Stimulated activated CD4-positive, alpha-beta T cell treated with anti-CD3 and anti-CD28 coated beads, Interleukin-1b, Interleukin-23, amount 100 ng/mL, for 4 hours (primary cell): ENCODE results near the gene ANG.
"Not testable (repeated sequence)": the region's sequence is repeated elsewhere in the genome, so short reads cannot be mapped to it uniquely, and the experiment has no call there.

Experiments used
- DNase-seq, 2 donors: peaks; one replicate each; pipeline ENCODE4 v3.0.0-alpha.2; 2020; ENCODE audit warnings: low read depth in 2 of 2

Gene ANG

DNA sequence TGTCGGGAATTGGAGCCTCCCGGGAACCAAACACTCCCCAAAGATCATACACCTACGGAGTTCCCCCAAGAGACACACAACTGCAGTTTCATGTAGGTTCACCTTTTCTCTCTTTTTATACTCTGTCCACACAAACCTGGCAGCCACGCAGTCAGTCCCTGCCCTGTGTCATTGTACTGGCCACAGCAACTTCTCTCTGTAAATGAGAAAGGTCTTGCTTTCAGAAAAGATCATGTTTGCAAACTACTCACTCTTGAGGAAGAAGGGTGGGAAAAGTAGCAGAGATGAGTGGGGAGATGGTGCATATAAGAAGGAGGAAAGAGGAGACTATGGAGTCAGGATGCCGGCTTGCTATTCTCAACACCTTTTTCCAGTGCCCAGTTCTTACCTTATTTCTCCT lies 10.4 kb downstream of the ANG start:
- no peak for DNase-seq

GRCh38 chr14:20699931-20700330 lies 11.4 kb downstream of the ANG start:
- no peak for DNase-seq

GRCh38 chr14:20700965-20701364 lies 12.4 kb downstream of the ANG start:
- DNase-seq, result not testable (repeated sequence)

GRCh38 chr14:20706657-20707355 lies 18.2 kb downstream of the ANG start:
- DNase-seq, result no peak

- no peak for DNase-seq
Measured at GRCh38 chr14:20707622-20708021, 19.1 kb downstream of the ANG start.

DNA sequence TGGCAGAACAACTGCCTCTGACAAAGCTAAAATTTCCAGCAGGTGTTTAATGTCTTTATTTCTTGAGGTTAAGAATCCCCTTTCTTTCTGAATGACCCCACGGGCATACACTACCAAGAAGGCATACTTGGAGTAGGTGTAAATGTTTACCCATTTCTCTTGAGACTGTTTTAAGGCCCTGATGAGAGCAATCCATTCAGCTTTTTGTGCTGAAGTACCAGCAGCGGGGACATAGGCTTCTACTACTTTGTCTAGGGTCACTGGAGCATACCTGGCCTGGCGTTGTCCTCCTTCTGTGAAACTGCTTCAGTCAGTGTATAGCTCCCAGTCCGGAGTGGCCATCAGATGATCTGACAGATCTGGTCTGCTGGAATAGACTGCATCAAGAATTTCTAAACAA lies 22.7 kb downstream of the ANG start:
- DNase-seq, result no peak

GRCh38 chr14:20711685-20712084 lies 23.1 kb downstream of the ANG start:
- no peak for DNase-seq

DNA sequence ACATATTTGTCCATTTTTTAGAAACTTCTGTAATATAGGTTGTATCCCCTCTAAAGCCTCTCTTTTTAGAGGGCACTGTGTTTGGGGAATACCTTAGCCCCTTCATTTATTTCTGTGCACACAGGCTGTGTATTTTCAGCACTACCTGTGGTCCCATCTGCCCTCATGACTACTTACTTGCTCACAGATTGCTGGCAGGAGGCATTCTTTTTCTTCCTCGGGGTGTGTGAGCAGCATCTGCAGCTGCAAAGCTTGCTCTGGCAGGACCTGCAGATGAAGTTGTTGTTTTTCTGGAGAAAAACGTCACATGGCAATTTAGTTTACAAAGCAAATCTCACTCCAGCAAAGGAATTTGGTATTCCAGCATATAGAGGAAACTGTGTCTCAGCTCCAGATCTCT lies 24.3 kb downstream of the ANG start:
- DNase-seq, result no peak

GRCh38 chr14:20714593-20715250 lies 26.2 kb downstream of the ANG start:
- DNase-seq, result no peak

DNA sequence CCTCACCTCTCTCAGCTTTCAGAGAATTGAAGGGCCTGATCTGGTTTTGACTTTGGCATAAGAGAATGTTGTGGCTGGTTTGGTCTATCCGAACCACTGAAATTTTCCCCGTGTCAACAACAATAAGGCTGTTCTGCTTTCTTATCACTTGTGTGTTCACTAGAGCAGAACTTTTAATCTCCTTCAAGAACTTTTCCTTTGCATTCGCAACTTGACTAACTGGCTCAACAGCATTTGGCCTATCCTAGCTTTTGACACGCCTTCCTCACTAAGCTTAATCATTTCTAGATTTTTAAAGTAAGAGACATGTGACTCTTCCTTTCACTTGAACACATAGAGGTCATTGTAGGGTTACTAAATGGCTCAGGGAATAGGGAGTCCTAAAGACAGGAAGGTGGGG lies 31.2 kb downstream of the ANG start:
- no peak for DNase-seq

DNA sequence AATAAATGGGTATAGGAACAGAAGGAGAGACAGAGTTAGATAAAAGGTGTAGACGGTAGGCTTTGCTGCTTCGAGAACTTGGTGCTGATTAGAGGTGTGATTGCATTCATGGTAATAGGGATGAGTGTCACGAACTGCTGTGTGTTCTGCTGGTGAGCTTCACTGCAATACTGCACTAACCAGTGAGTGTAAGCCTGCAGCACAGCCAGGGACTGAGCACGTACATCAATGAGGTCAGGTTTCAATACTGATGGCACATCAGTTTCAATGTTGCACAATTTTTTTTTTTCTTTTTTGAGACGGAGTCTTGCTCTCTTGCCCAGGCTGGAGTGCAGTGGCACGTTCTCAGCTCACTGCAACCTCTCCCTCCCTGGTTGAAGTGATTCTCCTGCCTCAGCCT lies 32.2 kb downstream of the ANG start:
- no peak for DNase-seq

- DNase-seq, result no peak
Measured at GRCh38 chr14:20722016-20722415, 33.5 kb downstream of the ANG start.

DNA sequence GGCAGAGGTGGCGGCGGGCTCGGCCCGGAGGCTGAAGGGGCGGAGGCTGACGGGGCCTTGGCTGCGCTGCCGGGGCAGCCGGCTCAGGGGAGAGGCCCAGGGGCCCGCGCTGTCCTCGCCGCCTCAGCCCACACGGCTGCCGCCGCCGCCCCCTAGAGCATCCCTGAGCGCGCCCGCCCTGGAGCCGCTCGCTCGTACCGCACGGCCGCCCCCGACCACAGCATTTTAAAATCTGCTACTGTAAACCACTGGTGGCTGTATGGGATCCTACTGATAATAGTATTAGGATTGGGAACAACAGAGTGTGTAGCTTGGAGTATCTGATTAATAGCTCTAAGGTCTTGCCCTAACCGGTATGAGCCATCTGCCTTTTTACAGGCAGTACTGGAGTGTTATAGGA lies 34.9 kb downstream of the ANG start:
- no peak for DNase-seq

- not testable (repeated sequence) for DNase-seq
Measured at GRCh38 chr14:20726121-20726520, 37.6 kb downstream of the ANG start.

- no peak for DNase-seq
Measured at GRCh38 chr14:20726531-20726930, 38.0 kb downstream of the ANG start.

DNA sequence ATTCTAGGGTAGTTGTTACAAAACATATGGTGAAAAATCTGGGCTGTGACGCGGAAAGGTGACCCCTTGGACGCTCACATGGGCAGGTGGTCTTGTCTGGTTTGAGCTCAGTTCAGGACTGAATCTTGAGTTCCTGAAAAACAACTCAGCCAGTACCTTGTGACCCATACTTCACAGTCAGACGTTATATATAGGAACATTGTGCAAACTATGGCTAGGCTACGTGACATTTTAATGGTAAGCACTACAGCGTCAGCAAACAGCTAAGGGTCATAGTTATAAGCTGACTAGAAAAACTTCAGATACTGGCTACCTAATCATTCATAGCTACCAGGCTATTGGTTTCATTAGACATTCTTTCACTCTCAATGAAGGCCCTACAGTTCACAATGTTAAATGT lies 42.3 kb downstream of the ANG start:
- no peak for DNase-seq

- no peak for DNase-seq
Measured at GRCh38 chr14:20732477-20732876, 43.9 kb downstream of the ANG start.

DNA sequence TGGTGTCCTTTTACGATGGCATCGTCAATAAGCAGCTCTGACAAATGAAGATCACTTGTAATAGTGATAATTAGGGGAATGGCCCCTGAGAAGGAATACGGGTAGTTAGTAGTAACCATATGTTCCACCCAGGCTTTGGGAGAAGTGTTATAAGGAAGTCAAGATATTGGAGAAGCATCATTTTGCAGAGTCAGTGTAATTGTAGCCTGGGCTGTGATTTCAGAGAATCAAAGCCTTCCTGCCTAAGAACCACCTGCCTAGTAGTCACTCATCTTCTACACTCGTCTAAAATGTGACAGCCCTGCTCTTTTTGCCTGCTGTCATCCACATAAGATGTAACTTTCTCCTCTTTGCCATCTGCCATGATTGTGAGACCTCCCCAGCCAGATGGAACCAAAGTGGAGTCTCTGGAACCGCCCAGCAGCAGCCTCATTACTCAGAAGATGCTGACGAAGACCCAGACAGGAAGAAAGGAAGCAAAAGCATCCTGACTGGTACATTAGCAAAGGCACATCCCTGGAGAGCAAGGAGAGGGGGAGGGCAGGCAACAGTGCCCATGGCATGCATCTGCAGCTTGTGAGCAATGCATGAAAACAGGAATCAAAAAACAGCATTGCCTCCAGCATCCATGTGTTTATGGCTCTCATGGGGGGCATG lies 44.5 kb downstream of the ANG start:
- DNase-seq, result no peak

GRCh38 chr14:20733684-20734429 lies 45.3 kb downstream of the ANG start:
- no peak for DNase-seq

DNA sequence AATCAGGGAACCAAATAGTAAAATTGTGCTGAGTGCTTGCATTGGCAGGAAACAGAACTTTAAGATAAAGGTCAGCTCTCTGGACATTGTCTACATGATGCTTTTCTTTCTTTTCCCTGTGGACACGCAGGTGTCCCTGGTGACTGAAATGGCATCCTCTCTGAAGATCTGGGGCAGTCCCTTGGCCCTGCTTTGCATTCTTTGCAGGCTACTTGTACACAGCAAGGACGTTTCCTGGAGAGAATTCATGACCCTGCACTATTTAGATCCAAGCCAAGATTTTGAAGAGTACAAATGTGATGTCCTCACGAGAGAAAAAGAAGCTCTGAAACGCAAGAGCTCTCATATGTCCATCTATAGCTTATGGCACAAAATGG lies 45.9 kb downstream of the ANG start:
- no peak for DNase-seq

DNA sequence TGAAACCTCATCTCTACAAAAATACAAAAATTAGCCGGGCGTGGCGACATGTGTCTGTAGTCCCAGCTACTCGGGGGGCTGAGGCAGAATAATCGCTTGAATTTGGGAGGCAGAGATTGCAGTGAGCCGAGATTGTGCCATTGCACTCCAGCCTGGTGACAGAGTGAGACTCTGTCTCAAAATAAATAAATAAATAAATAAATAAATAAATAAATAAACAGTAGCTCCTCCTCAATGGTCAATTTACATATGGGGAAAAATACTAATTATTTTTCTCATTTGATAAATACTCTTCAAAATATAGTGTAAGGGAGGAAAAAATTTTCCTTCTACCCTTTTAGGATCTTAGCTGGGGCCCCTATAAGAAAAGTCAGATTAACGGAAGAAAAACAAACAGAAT lies 49.7 kb downstream of the ANG start:
- not testable (repeated sequence) for DNase-seq

GRCh38 chr14:20742132-20742531 lies 53.6 kb downstream of the ANG start:
- no peak for DNase-seq

DNA sequence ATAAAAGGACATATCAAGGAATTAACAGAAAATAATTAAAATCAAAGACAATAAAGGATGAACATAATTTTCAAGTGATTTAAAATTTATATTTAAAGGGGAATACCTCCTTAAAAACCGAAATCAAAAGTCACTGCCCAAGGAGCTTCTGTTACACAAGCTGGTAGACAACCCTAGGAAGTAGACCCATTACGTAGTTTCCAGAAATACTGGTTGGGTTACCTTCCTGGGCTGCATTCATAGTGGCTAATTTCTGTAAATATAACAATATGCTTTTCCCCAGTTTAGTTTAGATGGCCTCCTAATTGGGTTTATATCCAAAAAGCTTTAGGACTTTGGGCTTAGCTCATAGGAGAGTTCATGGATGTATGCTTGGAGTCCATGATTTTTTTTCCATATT lies 55.0 kb downstream of the ANG start:
- no peak for DNase-seq
